Hepatocyte (in vitro differentiated cells): ENCODE data around the gene STK4.

Source experiments
- CTCF ChIP-seq: fragments of 200-600 bp; sonication (generic); IDR thresholded peaks from 2 replicates; pipeline ENCODE4 v1.5.1; 2016; ENCODE audit warnings: antibody characterized with exemption, mild to moderate bottlenecking; ENCODE audit not compliant: poor library complexity
- EZH2 ChIP-seq: fragments of 200-600 bp; sonication (generic); IDR thresholded peaks from 2 replicates; pipeline ENCODE4 v1.6.1; 2016; ENCODE audit warnings: antibody characterized with exemption, mild to moderate bottlenecking, borderline replicate concordance

- TF ChIP-seq CTCF (no peak), EZH2 (no peak)
Observed at GRCh38 chr20:45103072-45103471, 136.8 kb downstream of the STK4 start.
